ENCODE measurements around the gene NANOS1.

DNA sequence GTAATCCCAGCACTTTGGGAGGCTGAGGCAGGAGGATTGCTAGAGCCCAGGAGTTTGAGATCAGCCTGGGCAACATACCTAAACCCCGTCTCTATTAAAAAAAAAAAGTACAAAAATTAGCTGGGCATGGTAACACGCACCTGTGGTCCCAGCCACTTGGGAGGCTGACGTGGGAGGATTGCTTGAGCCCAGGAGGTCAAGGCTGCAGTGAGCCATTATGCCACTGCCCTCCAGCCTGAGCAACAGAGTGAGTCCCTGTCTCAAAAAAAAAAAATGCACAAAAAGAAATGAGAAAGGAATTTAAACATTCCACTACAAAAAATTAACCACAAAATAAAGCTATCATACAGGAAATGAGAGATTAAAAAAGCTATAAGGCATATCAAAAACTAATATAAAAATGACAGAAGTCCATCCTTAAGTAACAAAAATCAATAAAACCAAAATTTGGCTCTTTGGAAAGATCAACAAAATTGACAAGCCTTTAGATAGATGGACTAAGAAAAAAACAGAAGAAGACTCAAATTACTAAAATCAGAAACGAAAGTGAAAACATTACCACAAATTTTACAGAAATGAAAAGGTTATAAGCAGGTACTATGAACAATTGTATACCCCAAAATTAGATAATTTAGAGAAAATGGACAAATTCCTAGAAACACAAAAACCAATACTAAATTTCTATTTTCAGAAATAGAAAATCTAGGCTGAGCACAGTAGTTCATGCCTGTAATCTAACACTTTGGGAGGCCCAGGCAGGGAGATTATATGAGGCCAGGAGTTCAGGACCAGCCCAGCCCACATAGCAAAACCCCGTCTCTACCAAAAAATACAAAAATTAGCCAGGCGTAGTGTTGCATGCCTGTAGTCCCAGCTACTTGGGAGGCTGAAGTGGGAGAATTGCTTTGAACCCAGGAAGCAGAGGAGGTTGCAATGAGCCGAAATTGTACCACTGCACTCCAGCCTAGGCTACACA, 42.4 kb upstream of the NANOS1 start:
- TF ChIP-seq, protein P1, sequence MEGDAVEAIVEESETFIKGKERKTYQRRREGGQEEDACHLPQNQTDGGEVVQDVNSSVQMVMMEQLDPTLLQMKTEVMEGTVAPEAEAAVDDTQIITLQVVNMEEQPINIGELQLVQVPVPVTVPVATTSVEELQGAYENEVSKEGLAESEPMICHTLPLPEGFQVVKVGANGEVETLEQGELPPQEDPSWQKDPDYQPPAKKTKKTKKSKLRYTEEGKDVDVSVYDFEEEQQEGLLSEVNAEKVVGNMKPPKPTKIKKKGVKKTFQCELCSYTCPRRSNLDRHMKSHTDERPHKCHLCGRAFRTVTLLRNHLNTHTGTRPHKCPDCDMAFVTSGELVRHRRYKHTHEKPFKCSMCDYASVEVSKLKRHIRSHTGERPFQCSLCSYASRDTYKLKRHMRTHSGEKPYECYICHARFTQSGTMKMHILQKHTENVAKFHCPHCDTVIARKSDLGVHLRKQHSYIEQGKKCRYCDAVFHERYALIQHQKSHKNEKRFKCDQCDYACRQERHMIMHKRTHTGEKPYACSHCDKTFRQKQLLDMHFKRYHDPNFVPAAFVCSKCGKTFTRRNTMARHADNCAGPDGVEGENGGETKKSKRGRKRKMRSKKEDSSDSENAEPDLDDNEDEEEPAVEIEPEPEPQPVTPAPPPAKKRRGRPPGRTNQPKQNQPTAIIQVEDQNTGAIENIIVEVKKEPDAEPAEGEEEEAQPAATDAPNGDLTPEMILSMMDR (IDR thresholded peaks at IDR 0.05), result no peak
- no peak for TF ChIP-seq POLR2A (IDR thresholded peaks at IDR 0.05)
